H7 (cell line): ENCODE data around the gene RSPO4. TPM values are rescaled to one million over a fixed set of nuclear protein-coding genes. Genes with fewer than 3 reads are reported as not detected.

Source experiments
- DNase-seq: peaks from one replicate; pipeline ENCODE4 v3.0.0; 2012
- H3K27me3 ChIP-seq: 2 replicates; pipeline ENCODE4 v1.6.0; 2011; ENCODE audit warnings: mild to moderate bottlenecking, low read length; ENCODE audit not compliant: control insufficient read depth, insufficient read depth
- H3K36me3 ChIP-seq: replicated peaks from 2 replicates; pipeline ENCODE4 v1.5.1; 2011; ENCODE audit warnings: low read length; ENCODE audit not compliant: control insufficient read depth, insufficient read depth
- H3K4me3 ChIP-seq: 2 replicates; pipeline ENCODE4 v1.5.1; 2011; ENCODE audit warnings: low read depth, mild to moderate bottlenecking, control low read depth, low read length, moderate library complexity; ENCODE audit not compliant: insufficient read depth
- total RNA-seq: library from RNA; depleted of rRNA; stranded (reverse); fragments of >200 nt; shearing (Covaris generic); gene quantifications from 2 replicates; pipeline ENCODE4 v1.2.3, GENCODE V29; 2014

RSPO4 gene
- total RNA-seq, 1 experiment from 2014 or later, result 0.35 TPM

GRCh38 chr20:967796-968742, 34.0 kb downstream of the RSPO4 start:
- no peaks in the 10 kb centered on the region for H3K36me3 ChIP-seq
- H3K27me3 ChIP-seq, result no peaks in the 10 kb centered on the region
- DNase-seq, result peak; percentile 76
- no peak overlapping the region for H3K4me3 ChIP-seq

- no peak for DNase-seq
- H3K27me3 ChIP-seq, result no peaks in the 10 kb centered on the region
- H3K4me3 ChIP-seq, result no peak overlapping the region
- no peaks in the 10 kb centered on the region for H3K36me3 ChIP-seq
These were observed 36.2 kb downstream of the RSPO4 start for GRCh38 chr20:965956-966355.

GRCh38 chr20:963795-964194, 38.3 kb downstream of the RSPO4 start:
- Histone ChIP-seq H3K27me3 (no peaks in the 10 kb centered on the region), H3K4me3 (no peak overlapping the region), H3K36me3 (no peaks in the 10 kb centered on the region)
- peak; percentile 23 for DNase-seq

GRCh38 chr20:962683-963082, 39.4 kb downstream of the RSPO4 start:
- H3K4me3 ChIP-seq, result no peak overlapping the region
- no peaks in the 10 kb centered on the region for H3K27me3 ChIP-seq
- H3K36me3 ChIP-seq, result no peaks in the 10 kb centered on the region
- no peak for DNase-seq

- H3K4me3 ChIP-seq, result no peak overlapping the region
- no peaks in the 10 kb centered on the region for H3K36me3 ChIP-seq
- no peaks in the 10 kb centered on the region for H3K27me3 ChIP-seq
- DNase-seq, result no peak
These were observed 39.9 kb downstream of the RSPO4 start for GRCh38 chr20:962223-962622.

- no peak for DNase-seq
- H3K36me3 ChIP-seq, result no peaks in the 10 kb centered on the region
- H3K27me3 ChIP-seq, result no peaks in the 10 kb centered on the region
- no peak overlapping the region for H3K4me3 ChIP-seq
These were observed 40.3 kb downstream of the RSPO4 start for GRCh38 chr20:961768-962167.

- no peak overlapping the region for H3K4me3 ChIP-seq
- H3K36me3 ChIP-seq, result no peaks in the 10 kb centered on the region
- peak; percentile 43 for DNase-seq
- H3K27me3 ChIP-seq, result no peaks in the 10 kb centered on the region
These were observed 42.0 kb downstream of the RSPO4 start for GRCh38 chr20:959996-960615.

- peak; percentile 57 for DNase-seq
- Histone ChIP-seq H3K4me3 (no peak overlapping the region), H3K27me3 (no peaks in the 10 kb centered on the region), H3K36me3 (no peaks in the 10 kb centered on the region)
These were observed 42.9 kb downstream of the RSPO4 start for GRCh38 chr20:958936-959815.

- H3K4me3 ChIP-seq, result no peak overlapping the region
- no peaks in the 10 kb centered on the region for H3K36me3 ChIP-seq
- peak; percentile 51 for DNase-seq
- H3K27me3 ChIP-seq, result no peaks in the 10 kb centered on the region
These were observed 44.6 kb downstream of the RSPO4 start for GRCh38 chr20:957544-957943.

GRCh38 chr20:956330-956951, 45.7 kb downstream of the RSPO4 start:
- DNase-seq, result peak; percentile 93
- no peaks in the 10 kb centered on the region for H3K36me3 ChIP-seq
- no peaks in the 10 kb centered on the region for H3K27me3 ChIP-seq
- H3K4me3 ChIP-seq, result no peak overlapping the region

GRCh38 chr20:955656-956055, 46.5 kb downstream of the RSPO4 start:
- Histone ChIP-seq H3K4me3 (no peak overlapping the region), H3K27me3 (no peaks in the 10 kb centered on the region), H3K36me3 (no peaks in the 10 kb centered on the region)
- DNase-seq, result no peak

GRCh38 chr20:955111-955510, 47.0 kb downstream of the RSPO4 start:
- H3K4me3 ChIP-seq, result no peak overlapping the region
- H3K36me3 ChIP-seq, result no peaks in the 10 kb centered on the region
- no peak for DNase-seq
- no peaks in the 10 kb centered on the region for H3K27me3 ChIP-seq

- H3K4me3 ChIP-seq, result no peak overlapping the region
- H3K27me3 ChIP-seq, result no peaks in the 10 kb centered on the region
- no peaks in the 10 kb centered on the region for H3K36me3 ChIP-seq
- DNase-seq, result peak; percentile 60
These were observed 48.4 kb downstream of the RSPO4 start for GRCh38 chr20:953742-954141.

- Histone ChIP-seq H3K36me3 (no peaks in the 10 kb centered on the region), H3K27me3 (no peaks in the 10 kb centered on the region), H3K4me3 (no peak overlapping the region)
- DNase-seq, result no peak
These were observed 49.8 kb downstream of the RSPO4 start for GRCh38 chr20:952196-952795.
